ENCODE measurements around the gene TMEM131. TPM values are rescaled to one million over a fixed set of nuclear protein-coding genes. Genes with fewer than 3 reads are reported as not detected.

The TMEM131 gene
- total and polyA plus RNA-seq, 2 experiments from 2014 or later = 9.2 to 22.7 TPM

DNA sequence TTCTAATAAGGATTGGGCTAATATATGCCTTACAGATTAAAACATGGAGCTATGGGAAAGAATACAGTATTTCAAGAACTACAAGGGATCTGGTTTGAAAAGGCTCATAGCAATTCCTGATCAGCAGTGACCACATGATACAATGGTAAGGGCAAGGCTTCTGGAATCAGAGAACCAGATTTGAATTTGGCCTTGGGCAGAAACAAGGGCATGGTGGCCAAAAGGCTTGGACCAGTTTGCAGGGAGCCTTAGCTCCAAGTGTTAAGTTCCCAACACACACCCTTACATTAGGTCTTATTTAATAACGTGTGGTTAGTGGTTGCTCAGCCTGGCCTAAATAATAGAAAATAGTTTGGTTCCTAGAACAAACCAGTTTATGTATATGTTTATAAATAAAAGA, 194.7 kb downstream of the TMEM131 start:
- no peaks in the 10 kb centered on the region for H3K4me1 Mint-ChIP-seq
- H4K20me1 ChIP-seq (replicated peaks; ENCODE audit: insufficient read depth) = 0 out of 2 replicates have a peak, but pooled peaks cover 2% of the 10 kb centered on the region
- H3K4me2 ChIP-seq = no peak overlapping the region
- H3K9me2 ChIP-seq (ENCODE audit: insufficient read depth) = no peaks in the 10 kb centered on the region
- H3K27me3 Mint-ChIP-seq (ENCODE audit: insufficient read depth, low read depth, poor library complexity) = no peaks in the 10 kb centered on the region
- no peaks in the 10 kb centered on the region; the same call in 2 of the 3 replicates for H3K36me3 Mint-ChIP-seq (ENCODE audit: low read depth)
- H2AFZ ChIP-seq = no peak overlapping the region
- no peak for ATAC-seq
- H3K27ac ChIP-seq (ENCODE audit: low read depth) = no peak overlapping the region
- H3K4me1 ChIP-seq (ENCODE audit: insufficient read depth) = no peaks in the 10 kb centered on the region
- no peak overlapping the region for H3K4me3 Mint-ChIP-seq
- no peaks in the 10 kb centered on the region for H3K79me2 ChIP-seq (replicated peaks; ENCODE audit: insufficient read depth)
- H3K9me3 Mint-ChIP-seq = no peaks in the 10 kb centered on the region
- H3K27me3 ChIP-seq (ENCODE audit: insufficient read depth) = no peaks in the 10 kb centered on the region
- no peaks in the 10 kb centered on the region for H3F3A ChIP-seq (replicated peaks; ENCODE audit: low read depth)
- DNase-seq (ENCODE audit: low spot score) = no peak
- no peak overlapping the region for H3K27ac Mint-ChIP-seq
- no peaks in the 10 kb centered on the region; the same call in 1 of the 2 replicates for H3K36me3 ChIP-seq (ENCODE audit: insufficient read depth)
- no peak overlapping the region for H3K4me3 ChIP-seq
- TF ChIP-seq EZH2 (IDR thresholded peaks at IDR 0.05; ENCODE audit: low read depth, unreplicated experiment) = no peak

DNA sequence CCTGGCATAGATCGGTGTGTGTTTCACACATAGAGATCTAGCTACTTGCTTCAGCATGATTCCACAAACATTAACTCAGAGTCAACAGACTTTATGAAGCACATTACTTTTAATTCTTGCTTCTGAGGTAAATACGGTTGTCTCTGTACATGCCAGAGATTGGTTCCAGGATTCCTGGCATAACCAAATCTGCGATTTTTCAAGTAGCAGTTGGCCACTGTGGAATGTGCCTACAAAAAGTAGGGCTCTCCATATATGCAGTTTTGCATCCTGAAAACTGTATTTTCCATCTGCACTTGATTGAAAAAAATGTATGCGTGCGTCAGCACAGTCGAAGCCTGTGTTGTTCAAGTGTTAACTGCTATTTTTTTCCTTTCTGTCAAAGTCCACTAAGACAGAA, 197.3 kb downstream of the TMEM131 start:
- TF ChIP-seq, protein P1, sequence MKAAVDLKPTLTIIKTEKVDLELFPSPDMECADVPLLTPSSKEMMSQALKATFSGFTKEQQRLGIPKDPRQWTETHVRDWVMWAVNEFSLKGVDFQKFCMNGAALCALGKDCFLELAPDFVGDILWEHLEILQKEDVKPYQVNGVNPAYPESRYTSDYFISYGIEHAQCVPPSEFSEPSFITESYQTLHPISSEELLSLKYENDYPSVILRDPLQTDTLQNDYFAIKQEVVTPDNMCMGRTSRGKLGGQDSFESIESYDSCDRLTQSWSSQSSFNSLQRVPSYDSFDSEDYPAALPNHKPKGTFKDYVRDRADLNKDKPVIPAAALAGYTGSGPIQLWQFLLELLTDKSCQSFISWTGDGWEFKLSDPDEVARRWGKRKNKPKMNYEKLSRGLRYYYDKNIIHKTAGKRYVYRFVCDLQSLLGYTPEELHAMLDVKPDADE (IDR thresholded peaks at IDR 0.05) = no peak
- TF ChIP-seq EZH2 (IDR thresholded peaks at IDR 0.05; ENCODE audit: low read depth, unreplicated experiment) = no peak
- TF ChIP-seq, protein P2, sequence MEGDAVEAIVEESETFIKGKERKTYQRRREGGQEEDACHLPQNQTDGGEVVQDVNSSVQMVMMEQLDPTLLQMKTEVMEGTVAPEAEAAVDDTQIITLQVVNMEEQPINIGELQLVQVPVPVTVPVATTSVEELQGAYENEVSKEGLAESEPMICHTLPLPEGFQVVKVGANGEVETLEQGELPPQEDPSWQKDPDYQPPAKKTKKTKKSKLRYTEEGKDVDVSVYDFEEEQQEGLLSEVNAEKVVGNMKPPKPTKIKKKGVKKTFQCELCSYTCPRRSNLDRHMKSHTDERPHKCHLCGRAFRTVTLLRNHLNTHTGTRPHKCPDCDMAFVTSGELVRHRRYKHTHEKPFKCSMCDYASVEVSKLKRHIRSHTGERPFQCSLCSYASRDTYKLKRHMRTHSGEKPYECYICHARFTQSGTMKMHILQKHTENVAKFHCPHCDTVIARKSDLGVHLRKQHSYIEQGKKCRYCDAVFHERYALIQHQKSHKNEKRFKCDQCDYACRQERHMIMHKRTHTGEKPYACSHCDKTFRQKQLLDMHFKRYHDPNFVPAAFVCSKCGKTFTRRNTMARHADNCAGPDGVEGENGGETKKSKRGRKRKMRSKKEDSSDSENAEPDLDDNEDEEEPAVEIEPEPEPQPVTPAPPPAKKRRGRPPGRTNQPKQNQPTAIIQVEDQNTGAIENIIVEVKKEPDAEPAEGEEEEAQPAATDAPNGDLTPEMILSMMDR (conservative IDR thresholded peaks at IDR 0.05; ENCODE audit: low read depth in 2 of 2) = no peak
- no peak for TF ChIP-seq NANOG (IDR thresholded peaks at IDR 0.05; ENCODE audit: borderline replicate concordance)
- TF ChIP-seq POLR2AphosphoS5 (IDR thresholded peaks at IDR 0.05; ENCODE audit: low read depth) = no peak
- no peak for TF ChIP-seq STAT1 (IDR thresholded peaks at IDR 0.05; ENCODE audit: unreplicated experiment)
- no peak for TF ChIP-seq JUNB (IDR thresholded peaks at IDR 0.05; ENCODE audit: unreplicated experiment)
- TF ChIP-seq EZH2phosphoT487 (IDR thresholded peaks at IDR 0.05; ENCODE audit: unreplicated experiment) = no peak
- Mint-ChIP-seq H3K4me1 (no peaks in the 10 kb centered on the region), H3K27ac (no peak overlapping the region), H3K27me3 (ENCODE audit: insufficient read depth, low read depth, poor library complexity) (no peaks in the 10 kb centered on the region), H3K9me3 (no peaks in the 10 kb centered on the region), H3K36me3 (ENCODE audit: low read depth) (peaks cover under 1% of the 10 kb centered on the region; the same call in 1 of the 3 replicates), H3K4me3 (no peak overlapping the region)
- no peak overlapping the region for H2AFZ ChIP-seq
- no peak for DNase-seq (ENCODE audit: low spot score)
- H3K27ac ChIP-seq (ENCODE audit: low read depth) = no peak overlapping the region
- no peaks in the 10 kb centered on the region; the same call in 1 of the 2 replicates for H3K36me3 ChIP-seq (ENCODE audit: insufficient read depth)
- no peak overlapping the region for H3K4me2 ChIP-seq
- ATAC-seq = no peak
- H3K79me2 ChIP-seq (replicated peaks; ENCODE audit: insufficient read depth) = no peaks in the 10 kb centered on the region
- H3K27me3 ChIP-seq (ENCODE audit: insufficient read depth) = no peaks in the 10 kb centered on the region
- H3K4me1 ChIP-seq (ENCODE audit: insufficient read depth) = no peaks in the 10 kb centered on the region
- no peaks in the 10 kb centered on the region for H3F3A ChIP-seq (replicated peaks; ENCODE audit: low read depth)
- 0 out of 2 replicates have a peak, but pooled peaks cover 3% of the 10 kb centered on the region for H4K20me1 ChIP-seq (replicated peaks; ENCODE audit: insufficient read depth)
- H3K4me3 ChIP-seq = no peak overlapping the region
- no peaks in the 10 kb centered on the region for H3K9me2 ChIP-seq (ENCODE audit: insufficient read depth)
